HG03342 (cell line): ENCODE measurements around the gene PRODH.
A peak's percentile ranks its signal among the peaks of the same experiment; 100 is the strongest.
"Not testable (repeated sequence)": the region's sequence is repeated elsewhere in the genome, so short reads cannot be mapped to it uniquely, and the experiment has no call there.

Experiments used
- ATAC-seq: cut with Tn5 transposase; IDR thresholded peaks from one replicate; pipeline ENCODE4 v1.9.1; 2021; ENCODE audit warnings: mild to moderate bottlenecking, moderate library complexity; ENCODE audit not compliant: unreplicated experiment

The PRODH gene

GRCh38 chr22:18909556-18909955 is 26.5 kb downstream of the PRODH start:
- ATAC-seq, result no peak

- ATAC-seq, result no peak
Observed at GRCh38 chr22:18906896-18907295, 29.2 kb downstream of the PRODH start.

GRCh38 chr22:18906410-18906745 is 29.7 kb downstream of the PRODH start:
- ATAC-seq, result peak; percentile 25

- peak; percentile 89 for ATAC-seq
Observed at GRCh38 chr22:18905540-18906409, 30.3 kb downstream of the PRODH start, which contains the start of gene DGCR6. DGCR6 (plus strand) TSS chr22:18906320; CDS start chr22:18906375, 55 bp downstream.

GRCh38 chr22:18896037-18896657 is 39.9 kb downstream of the PRODH start:
- not testable (repeated sequence) for ATAC-seq

- ATAC-seq, result not testable (repeated sequence)
Observed at GRCh38 chr22:18893775-18894174, 42.3 kb downstream of the PRODH start.

- not testable (repeated sequence) for ATAC-seq
Observed at GRCh38 chr22:18890510-18891192, 45.4 kb downstream of the PRODH start.

GRCh38 chr22:18888115-18888514 is 48.0 kb downstream of the PRODH start:
- no peak for ATAC-seq

GRCh38 chr22:18884465-18884864 is 51.6 kb downstream of the PRODH start:
- ATAC-seq, result not testable (repeated sequence)

- not testable (repeated sequence) for ATAC-seq
Observed at GRCh38 chr22:18881260-18881659, 54.8 kb downstream of the PRODH start.
